ENCODE data around the gene KIZ.

Gene KIZ

DNA sequence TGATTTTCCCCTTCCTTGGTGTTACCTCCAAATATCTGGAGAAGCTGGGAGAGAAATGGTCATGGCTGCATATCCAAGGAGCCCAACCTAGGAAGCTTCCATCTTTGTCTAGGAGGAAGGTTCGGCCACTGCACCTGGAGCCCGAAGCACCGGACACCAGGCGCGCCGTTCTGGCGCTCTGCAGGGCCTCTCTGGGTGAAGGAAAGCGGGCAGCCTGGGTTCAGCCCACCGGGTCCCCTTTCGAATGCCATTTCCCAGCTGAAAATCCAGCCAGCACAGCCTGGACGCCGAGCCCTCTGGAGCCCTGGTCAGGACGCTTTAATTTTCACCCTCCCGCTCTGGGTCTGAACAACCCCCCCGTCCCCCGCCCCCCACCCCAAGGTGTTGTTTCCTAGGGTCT, 21.0 kb upstream of the KIZ start:
- no peak for DNase-seq

DNA sequence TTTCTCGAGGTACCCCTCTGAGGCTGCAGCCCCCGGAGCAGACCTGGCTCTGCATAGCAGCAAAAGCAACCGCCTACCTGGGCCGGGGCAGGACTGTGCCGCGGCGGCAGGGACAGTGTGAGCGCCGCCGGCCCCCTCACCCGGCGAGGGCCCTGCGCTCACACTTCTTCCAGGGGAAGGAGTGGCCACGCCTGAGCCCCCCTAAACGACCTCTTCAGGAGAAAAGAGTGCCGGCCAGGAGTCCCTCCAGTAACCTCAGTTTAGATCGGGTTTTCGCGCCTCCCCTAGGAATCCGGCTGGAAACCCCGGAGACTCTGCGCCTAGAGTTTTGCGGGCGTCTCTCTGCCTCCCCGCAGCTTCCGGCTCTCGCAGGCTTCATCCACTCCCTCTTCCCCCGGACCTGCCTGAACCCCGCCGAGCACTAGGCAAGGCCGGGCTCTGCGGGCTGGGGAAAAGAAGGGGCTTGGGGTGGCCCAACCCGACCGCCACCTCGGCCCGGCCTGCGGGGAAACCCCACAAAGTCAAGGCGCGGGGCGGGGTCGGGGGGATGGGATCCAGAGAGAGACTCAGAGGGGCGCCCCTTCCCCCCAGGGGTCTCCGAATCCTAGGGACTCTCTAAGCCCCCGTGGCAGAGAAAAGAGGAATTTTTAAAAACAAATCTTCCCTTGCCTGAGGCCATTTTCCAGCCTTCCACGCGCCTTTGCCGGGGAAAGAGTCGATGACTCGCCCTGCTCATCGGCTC, 20.3 kb upstream of the KIZ start:
- DNase-seq, result no peak

DNA sequence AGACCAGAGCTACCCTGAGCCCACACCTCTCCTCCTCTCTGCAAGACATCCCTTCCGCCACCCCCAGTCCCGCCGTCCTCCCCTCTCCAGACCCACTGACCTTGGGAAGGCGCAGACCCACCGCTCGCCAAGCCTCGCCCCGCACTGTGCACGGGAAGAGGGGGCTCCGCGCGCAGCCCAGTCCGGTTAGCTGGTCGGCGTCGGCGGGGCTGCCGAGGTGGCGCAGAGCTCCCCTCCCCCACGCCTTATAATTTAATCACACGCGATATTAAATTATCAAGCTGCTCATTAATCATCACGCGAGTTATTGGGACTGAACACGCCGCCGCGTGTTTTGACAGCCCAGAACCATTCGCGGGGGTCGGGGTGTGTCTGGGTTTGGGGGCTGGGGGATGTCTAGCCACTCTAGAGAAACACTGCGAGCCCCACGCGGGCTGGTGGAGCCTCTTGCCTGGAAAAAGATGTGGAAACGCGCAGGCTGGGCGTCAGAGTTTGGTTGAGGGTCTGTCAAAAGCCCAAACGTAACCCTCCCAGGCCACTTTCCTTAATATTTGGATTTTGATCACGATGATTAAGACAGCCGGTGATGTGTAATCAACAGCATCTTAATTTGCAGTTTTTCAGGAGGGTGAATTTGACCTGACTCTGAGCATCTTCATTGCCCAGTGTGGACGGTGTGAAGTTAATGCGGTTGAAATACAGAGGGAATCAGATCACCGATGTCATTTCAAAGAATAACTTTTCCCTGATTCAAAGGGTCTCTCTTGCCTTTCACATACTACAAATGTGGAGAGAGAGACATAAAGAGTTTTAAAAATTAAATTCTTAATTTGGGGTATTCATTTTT, 19.5 kb upstream of the KIZ start, which contains the start of gene LINC00237:
TSS of gene LINC00237 (minus strand) at position 188 of the 847 bp plus-strand sequence.
- no peak for DNase-seq

DNA sequence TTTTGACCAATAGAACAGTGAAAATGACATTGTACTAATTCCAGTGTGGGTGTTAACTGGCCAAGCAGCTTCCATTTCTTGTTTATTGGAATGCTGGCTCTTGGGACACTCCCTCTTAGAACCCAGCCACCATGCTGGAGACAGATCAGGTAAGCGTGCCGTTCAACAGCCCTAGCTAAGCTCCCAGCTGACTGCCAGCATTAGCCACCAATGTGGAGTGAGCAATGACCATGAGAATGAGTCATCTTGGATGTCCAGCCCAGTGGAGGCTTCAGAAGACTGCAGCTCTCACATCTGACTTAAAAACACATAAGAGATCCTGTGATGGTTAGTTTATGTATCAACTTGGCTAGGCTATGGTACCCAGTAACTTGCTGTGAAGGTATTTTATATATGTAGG, 16.7 kb upstream of the KIZ start:
- no peak for DNase-seq

DNA sequence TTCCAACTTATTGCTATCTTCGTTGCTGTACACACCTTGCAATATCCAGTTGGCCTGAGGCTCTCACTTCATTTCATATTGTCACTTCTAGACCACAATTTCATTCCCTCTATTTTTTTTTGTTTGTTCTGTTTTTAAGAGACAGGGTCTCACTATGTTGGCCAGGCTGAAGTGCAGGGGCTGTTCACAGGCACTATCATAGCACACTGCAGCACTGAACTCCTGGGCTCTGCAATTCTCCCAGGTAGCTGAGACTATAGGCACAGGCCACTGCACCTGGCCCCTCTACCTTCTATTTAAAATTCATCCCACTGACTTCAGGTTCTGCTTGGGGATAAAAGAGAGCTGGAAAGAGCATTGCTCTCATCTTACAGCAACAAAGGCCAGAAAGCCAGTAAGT, 15.1 kb upstream of the KIZ start:
- DNase-seq, result no peak

DNA sequence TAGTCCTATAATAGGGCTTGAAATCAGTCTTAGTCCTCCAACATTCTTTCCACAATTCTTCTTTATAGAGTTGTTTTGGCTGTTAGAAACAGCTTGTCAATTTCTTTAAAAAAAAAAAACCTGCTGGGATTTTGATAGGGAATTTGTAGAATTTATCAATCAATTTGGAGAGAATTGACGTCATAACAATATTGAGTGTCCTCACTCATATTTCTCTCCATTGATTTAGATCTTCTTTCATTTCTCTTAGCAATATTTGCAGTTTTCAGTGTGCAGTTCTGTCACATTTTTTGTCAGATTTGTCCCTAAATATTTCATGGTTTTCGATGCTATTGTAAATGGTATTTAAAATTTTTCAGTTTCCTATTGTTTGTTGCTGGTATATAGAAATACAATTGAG, 14.5 kb upstream of the KIZ start:
- no peak for DNase-seq

DNA sequence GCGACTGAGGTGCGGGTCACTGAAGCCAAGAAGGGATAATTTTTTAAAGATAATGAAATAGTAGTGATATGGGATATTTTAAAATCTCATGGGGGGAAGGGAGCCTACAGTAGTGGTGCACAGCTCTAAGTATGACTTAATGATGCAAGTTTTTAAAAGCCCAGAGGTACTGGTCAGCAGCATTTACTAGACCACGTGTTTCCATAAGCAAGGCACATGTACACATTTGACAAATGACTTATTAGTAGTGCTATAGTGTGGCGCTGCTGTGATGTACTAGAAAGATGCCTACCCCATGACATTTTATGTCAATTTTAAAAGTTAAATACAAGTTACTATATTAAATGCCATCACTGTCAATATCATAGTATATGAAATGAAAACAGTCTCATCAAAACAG, 12.2 kb upstream of the KIZ start:
- DNase-seq, result no peak

DNA sequence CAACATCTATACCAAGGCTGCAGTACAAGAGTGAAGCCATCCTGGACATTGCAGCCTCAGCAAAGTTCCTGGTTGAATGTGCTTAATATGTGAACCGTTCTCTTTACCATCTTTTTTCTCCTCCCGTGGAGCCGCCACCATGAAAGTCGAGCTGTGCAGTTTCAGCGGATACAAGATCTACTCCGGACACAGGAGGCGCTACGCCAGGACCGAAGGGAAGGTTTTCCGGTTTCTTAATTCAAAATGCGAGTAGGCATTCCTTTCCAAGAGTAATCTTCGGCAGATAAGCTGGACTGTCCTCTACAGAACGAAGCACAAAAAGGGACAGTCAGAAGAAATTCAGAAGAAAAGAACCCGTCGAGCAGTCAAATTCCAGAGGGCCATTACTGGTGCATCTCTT, 11.3 kb upstream of the KIZ start:
- DNase-seq, result no peak

DNA sequence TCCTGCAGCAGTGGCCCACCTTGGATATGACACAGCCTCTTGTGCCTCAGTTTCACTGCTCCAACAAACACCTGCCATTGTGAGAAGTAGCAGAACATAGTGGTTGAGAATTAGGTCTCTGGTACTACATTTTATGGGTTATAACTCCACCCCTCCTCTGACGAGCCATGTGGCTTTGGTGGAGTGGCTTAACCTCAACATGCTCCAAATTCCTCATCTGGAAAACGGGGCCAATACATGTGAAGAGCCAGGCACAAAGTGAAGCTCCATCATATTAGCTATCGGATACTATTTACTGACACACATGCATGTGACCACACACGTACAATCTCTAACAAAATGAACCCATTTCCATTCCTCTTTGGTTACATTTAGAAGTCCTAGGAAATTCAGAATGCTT, 8.4 kb upstream of the KIZ start:
- no peak for DNase-seq

DNA sequence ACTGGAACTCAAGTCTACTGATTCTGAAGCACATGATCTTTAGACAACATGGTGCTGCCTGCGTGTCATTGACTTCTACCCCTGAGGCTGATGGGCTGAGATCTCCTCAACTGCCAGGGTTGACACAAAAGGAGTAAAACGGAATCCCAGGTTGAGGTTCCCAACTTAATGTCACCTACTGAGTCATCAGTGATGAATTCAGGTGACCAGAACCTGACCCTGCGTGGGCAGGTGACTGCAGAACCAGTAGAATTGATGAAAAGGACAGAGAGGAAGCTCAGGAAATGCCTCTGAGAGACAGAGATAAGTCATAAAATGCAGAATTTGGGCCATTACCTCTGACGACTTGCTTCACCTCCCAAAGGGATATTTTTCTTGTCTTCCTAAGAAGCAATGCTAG, 7.7 kb upstream of the KIZ start:
- DNase-seq, result no peak

DNA sequence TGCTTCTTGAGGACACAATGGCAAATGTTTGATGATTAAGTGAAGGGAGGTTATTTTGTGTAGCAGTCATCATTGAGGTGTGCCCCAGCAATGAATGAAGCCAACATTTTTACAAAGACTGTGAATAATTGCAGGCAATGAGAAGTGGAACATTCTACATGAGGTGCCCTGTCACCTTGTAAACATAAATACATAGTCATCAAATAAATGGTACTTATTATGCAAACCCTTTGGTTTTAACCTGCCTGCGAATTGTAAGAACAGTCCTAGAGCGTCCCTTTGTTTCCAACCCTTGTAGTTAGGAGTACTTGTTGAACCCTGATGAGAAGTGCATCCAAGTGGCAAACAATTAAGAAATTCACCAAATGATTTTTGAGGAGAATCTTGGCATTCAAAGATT, 7.1 kb upstream of the KIZ start:
- no peak for DNase-seq

DNA sequence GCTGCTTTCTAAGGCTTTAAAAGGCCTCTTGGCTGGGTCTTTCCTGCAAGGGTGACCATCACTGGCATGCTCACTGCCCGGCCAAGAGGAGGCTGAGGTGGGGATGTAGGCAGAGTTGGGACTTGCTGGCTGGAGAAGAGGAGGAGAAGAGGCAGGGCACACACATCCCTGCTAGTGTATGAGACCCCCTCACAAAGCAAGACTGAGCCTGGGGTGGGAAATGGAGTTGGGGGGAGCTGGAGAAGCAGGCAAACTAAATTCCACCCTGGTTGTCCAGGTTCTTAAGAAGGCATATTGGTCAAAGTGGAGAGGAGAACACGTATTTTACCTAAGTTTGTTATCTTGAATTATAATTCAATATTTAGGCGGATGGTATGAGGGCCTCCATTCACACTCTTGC, 1.7 kb upstream of the KIZ start:
- DNase-seq, result no peak

DNA sequence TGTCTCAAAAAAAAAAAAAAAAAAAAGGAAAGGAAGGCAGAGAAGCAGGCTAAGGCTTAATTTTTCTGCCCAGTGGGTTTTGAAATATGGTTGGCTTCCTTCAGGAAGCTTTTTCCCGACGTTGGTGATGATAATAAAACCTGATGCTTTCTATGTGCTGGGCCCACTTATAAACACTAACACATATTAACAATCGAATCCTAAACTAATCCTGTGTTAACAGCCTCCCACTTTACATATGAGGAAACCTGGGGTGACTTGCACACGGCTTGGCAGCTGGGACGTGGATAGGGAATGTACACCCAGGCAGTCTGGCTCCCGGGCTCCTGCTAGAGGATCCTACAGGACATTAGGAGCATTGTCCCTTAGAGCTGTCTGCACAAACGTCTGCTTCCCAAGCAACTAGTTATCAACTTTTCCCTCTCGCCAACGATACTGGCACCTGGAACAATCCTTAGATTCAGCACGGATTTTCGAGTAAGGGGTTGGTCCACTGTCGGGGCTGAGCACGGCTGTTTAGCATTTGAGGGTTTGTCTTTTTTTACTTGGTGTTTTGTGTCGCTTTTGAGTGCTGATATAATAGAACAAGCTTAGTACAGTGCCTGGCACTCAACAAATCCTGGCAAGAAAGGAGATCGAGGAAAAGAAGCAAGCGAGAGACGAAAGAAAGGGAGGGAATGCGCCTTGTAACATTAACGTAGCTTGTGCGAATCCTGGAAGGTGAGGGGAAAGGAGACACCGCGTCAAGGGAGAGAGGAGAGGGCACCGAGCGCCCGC, 622 bp upstream of the KIZ start:
- peak; percentile 60 for DNase-seq

DNA sequence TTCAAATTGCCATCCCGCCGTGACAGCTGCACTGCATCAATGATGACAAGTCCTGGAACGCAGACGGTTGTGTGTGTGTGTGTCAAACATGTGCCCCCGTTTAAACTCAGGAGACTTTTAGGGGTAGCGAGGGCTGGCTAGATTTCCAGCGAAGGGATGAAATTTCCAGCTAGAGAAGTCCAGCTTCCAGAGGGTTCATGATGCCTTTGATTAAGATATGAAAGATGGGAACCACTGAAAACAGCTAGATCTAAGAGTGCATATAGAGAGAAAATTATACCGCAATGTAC, 644 bp downstream of the KIZ start:
- no peak for DNase-seq

DNA sequence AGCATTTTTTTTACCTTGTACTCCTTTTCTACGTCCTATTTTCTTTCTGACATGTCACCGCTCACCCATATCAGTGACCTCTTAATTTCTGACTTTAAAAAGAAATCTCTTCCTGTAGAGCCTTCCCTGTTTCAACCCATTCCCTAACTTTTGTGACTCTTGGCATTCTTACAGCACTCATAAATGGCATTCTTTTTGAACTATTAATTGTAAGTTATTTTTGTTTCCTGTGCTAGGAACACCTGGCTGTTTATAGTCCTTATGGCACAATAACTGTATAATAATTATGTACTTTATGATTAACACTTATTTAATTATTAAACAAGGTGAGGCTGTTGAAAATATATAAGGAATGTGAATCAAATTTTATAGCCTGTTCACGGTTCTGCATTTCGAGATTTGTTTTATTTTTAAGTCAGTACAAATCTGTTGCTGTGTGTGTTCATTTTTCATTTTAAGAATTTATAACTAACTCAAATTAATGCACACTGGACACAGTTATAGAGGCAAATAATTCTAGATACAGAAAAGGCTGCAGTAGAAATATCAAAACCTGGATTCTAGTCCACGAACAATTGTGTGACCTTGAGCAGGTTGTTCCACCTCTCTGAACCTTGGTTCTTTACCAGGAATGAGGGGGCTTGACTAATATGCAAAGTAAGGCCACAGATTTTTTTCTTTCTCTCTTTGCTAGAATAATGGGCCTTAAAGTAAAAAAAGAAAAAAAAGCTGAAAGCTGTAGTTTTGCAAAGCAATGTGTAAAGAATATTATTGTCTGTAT, 1.5 kb downstream of the KIZ start:
- no peak for DNase-seq

DNA sequence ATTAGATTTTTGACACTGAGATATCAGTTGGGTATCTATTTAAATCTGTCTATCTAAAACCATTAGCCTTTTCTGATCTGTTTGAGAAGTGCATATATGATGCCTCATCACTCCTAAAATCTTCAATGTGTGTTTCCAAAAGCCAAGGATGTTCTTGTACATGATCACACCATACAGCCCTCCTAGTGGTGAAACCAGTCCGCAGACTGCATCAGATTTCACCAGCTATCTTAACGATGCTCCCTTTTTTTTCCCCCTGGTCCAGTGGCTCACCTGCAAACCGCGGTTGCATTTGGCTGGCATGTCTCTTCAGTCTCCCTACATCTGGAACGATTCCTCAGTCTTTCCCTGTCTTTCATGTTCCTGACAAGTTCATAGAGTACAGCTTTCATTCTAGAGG, 4.0 kb downstream of the KIZ start:
- no peak for DNase-seq

DNA sequence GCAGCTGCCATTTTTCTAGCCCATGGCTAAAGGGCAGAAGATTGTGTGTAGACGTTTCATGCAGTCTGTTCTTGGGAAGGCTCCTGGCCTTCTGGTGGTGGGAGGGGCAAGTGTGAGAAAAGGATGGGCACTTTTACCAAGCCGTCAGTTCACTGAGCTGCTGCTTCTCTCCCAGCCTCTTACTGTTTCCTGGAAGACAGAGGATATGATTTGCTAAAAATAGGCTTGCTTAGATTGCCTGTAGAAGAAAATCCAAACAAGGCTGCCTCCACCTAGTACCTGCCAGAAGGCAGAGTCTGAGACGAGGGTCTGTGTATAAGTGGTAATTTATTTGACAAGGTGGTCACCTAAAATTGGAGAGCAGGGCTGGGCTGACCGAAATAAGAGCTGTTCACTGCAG, 7.5 kb downstream of the KIZ start:
- DNase-seq, result no peak

DNA sequence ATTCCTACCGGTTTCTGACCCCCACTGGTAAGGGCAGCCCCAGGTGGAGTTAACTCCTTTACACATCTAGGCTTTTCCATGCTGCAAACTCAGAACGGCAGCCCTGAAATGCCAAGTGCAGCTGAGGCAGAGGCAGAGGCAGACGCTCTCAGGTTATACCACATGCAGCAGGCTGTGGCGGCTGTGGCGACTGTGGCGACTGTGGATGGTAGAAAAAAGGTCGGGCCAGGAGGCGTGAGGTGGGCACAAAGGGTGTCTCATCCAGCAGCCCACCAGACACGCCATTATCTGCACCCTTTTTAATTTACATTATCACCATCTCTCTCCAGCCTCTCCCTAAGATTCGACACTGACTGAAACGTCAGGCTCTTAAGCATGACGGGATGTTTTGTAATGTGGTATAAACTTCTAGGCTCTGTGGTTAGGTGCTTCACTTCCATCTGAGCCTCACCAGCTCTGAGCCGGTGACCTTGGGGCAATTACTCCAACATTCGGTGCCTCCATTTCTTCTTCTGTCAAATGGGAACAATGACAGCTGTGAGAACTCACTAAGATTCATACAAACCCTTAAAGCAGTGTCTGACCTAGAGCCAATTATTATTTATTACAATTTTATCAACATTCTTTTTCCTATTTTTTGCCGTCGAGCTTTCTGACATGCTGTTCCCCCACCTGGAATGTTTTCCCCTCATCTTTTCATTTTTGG, 8.2 kb downstream of the KIZ start:
- DNase-seq, result no peak

DNA sequence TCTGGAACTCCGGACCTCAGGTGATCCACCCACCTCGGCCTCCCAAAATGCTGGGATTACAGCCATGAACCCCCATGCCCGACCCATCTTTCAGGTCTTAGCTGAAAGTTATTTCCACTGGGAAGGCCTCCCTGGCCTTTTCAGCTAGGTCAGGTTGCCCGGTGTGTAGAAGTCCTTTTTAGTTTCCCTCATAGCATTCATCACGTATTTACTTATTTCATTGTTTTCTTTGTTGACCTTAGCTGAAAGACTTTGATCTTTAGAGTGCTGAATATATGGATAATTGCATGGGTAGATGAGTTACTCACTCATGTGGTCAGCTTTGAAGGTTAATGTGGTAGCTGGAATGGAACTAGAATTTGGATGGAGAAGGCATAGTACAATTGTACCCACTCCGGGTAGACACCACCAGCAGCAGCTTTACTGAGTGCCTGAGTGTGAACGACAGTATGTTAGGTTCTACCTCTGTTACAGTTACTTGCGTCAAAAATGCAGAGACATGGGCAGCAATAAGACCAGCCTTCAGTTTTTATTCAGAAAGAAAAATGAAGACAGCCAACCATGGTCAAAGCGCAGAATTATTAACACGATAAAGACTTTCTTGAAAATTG, 9.1 kb downstream of the KIZ start:
- no peak for DNase-seq

DNA sequence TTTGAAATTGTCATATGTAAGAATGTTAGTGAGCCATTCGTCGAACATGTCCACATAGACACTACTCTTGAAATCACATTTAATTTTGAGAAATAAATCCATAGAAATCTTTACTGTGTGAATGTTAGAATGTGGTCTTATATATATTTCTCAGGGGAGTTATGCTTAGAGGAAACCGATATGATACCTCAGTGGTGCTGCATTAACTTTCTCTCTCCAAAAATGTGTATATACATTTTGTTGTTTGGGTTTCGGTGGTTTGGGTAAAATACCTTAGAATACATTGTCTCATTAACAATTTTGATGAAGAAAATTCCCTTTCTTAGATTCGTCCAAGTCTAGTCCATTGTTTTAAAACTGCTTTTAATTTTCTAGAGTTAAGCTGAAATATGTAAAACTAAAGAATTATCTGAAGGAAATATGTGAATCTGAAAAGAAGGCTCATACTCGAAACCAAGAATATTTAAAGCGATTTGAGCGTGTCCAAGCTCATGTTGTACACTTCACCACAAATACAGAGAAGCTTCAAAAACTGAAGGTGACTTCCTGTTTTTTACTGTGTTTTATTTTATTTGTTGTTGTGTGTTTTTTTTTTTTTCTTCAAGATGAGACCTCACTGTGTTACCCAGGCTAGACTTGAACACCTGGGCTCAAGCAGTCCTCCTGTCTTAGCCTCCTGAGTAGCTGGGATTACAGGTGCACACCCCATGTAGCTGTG, 10.3 kb downstream of the KIZ start:
- DNase-seq, result no peak

DNA sequence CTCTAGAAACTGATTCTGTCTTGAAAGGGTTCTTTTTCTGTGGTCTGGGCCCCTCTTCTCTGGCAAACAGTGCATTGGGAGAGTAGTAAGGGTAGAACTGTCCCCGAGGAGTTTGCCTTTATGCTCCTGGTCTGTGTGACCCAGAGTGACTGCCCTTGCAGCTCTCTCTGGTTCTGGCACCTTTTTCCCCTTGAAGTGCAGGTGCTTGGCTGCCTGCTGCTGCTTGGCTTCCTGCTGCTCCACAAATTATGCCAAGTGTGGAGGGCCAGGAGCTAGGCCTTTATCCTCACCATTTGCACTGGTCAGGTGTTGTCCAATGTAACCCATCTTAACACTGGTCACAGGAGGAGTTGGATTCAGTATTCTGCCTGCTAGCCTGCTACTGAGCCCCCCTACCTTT, 11.2 kb downstream of the KIZ start:
- DNase-seq, result no peak
